NCI-H1694 (cell line): Measurements from ENCODE around the gene FAM89B.

Experiments
- DNase-seq: peaks from one replicate; lab custom pipeline; 2025; lab: John Stamatoyannopoulos, UW

The FAM89B gene

DNA sequence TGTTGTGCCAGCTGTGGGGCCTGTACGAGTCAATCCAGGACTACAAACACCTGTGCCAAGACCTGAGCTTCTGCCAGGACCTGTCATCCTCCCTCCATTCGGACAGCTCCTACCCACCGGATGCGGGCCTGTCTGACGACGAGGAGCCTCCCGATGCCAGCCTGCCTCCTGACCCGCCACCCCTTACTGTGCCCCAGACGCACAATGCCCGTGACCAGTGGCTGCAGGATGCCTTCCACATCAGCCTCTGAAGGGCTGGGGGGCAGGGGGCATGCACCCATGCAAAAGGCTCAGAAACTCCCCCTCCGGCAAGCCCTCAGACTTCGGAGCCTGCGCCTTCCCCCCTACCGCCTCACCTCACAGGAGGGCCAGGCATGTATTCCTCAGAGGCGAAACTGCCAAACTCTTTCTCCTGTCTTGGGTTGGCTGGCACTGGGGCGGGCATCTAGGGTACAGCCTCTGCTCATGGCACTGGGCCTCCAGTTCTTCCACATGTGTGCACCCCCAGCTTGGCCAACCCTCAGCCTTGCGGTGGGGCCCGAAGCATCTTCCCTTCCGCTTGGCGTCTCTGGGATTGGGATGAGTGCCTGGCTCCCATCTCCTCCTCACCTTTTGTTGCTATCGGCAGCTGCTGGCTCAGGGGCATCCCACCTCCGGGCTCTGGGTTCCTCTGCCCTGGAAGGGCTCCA, 1.2 kb downstream of the FAM89B start:
- DNase-seq = no peak

DNA sequence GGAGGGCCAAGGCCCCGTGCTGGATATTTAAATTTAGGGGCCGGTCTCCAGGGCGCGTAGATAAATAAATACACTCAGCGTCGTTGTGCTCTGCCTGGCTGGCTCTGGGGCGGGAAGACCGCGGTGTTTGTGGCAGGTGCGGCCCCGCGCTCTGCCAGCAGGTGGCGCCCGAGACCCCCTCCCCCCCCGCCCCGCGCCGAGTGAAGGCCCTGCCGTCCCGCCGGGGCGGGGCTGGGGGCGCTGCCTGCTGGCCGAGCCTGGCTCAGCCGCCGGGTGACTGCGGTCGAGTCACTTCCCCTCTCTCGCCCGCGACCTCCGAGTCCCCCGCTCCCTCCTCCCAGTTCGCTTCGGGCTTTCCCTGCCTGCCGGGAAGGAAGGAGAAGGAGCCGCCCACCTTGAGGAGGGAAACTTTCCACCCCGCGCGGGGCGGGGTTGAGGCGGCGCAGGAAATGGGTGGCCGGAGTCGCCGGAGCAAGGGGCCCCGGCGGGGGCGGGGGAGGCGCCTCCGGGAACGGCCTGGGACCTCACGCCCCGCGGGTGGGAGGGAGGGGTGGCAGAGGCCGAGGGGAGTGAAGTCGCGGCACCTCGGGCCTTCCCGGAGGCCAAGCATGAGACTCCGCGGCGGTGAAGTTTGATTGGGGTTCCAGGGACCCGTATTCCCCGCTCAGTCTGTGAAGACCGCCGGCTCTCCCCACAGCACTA, 1.9 kb downstream of the FAM89B start:
- DNase-seq = no peak

DNA sequence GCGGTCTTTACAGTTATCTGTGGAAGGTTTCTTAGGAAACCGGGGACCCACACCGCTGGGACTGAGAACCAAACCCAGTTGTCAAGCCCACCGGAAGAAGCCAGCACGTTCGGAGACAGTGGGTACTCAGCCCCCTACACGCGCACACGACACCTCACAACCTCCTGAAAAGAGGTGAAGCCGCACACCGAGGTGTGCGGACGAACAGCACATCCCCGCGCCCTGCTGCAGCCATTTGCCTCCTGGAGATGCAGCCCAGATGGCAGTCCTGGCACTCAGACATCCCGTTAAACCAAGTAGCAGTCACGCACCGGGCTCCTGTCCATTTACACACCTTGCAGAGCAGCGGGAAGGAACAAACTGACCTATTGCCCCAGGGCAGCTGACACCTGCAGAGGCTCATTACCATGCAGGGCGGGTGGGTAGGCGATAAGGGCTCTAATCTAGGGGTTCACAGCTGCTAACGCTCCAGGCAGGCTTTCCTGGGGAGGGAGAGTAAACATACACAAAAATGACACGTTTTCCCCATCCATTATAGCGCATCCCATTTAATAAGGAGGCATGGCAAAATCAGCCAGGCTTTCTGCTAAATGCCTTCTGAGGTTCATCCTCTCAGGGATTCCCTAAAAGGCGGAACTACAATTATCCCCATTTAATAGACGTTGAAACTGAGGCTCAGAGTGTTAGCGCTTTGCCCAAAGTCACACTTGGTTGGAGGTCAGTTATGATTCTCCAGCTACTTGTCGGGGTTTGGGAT, 2.7 kb downstream of the FAM89B start:
- DNase-seq = no peak

DNA sequence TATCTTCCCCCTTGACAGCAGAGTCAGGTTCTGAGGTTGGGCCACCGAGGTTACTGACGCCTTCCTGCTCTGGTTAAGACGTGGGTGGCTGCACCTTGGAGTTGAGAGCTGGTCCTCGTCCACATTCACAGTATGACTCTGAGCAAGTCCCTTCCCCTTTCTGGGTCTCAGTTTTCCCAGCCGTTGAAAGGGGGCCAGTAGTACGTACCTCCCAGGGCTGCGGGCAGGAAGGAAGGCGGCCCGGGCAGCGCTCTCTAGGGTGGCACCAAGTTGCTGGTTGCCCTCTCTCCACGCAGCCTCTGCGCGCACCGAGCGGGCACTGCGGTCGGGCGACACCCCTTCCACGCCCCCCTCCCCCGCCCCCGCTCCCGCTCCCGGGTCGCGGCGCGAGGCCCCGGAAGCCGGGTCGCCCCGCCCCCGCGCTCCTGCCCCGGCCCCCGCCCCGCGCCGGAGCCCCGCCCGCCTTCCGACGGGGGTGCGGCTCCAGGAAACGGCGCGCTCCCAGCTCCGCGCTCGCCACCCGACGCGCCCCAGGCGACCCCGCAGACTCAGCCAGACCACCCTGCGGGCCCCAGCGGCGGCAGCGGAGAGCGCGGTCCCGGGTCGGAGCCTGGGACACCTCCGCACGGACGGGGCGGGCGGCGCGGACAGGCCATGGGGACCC, 3.4 kb downstream of the FAM89B start, which contains the start of gene EHBP1L1:
TSS of gene EHBP1L1 (plus strand) at position 486 of the 664 bp plus-strand sequence. CDS start 250 bp downstream, outside the sequence.
- no peak for DNase-seq

DNA sequence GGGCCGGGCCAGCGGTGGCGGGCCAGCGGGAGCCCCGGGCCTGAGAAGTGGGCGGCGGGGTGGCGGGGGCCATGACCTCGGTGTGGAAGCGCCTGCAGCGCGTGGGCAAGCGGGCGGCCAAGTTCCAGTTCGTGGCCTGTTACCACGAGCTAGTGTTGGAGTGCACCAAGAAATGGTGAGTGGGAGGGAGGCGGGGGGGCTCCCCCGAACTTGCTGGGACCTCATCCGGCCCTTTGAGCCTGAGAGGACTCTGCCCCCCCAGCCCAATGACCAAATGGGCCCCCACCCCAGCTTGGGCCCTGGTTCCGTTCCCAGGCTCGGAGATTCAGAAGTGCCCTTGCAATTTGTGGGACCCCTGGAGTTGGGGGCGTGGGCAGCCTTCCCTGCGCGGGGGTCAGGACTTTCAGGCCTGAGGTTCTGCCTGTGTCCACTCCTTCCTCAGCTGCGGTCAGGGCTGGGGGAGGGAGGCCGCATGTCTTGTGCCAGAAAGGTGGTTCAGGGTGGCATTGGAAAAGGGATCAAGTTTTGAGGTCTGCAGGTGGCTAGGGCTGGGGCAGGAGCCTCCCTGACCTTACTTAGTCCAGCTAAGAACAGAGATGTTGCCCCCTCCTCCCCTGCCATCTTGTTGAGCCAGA, 4.0 kb downstream of the FAM89B start:
- no peak for DNase-seq

DNA sequence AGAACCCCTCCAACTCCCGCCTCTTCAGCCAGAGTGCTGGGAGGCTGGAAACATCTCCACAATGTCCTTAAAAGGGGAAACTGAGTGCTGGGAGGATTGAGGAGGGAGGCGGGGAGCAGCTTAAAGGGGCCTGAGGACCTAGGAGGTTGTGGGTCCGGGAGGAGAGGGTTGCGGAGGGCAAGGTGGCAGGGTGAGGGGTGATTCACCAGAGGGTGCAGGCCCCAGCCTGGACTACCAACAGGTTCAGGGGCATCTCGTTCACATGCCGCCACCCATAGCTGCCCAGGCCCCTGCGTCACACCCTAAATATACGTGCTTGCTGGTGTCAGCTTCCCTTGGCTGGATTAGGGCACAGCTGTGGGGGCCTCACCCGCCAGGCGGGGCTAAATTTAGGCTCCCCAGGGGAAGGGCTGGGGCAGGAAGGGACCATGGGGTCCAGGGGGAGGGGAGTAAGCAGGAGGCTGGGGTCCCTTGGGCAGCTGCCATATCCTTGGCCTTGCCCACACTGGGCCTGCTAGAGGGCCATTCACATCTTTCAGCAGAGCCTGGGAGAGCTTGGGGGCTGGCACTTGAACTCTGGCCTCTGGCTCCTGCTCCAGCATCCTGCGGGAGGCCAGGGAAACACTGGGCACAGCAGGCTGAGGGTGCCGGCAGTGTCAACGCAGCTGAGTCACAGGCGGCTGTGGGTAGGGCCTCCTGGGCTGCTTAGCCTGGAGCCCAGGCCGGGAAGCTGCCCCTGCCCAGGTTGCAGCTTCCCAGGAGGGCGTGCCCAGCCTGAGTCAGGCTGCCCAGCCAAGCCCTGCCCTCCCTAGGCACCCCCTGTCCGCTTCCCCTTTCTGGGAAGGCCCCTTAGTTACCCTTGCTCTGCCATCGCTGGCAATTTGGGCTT, 4.8 kb downstream of the FAM89B start:
- DNase-seq = no peak

DNA sequence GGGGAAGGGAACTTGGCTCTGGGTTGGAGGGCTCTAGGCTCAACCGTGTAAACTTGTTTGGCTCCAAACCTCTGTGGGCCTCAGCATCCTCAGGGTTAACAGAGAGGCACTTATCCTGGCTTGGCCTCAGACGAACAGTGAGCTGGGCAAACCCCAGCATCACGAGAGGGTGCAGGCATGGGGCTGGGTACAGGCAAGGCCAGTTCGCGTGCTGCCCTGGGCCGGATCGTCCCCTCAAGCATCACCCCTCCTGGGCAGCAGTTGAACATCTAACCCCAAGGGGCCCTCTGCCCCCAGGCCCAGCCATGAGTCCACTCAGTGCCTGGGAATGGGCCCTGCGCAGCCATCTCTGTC, 5.4 kb downstream of the FAM89B start:
- DNase-seq = no peak

DNA sequence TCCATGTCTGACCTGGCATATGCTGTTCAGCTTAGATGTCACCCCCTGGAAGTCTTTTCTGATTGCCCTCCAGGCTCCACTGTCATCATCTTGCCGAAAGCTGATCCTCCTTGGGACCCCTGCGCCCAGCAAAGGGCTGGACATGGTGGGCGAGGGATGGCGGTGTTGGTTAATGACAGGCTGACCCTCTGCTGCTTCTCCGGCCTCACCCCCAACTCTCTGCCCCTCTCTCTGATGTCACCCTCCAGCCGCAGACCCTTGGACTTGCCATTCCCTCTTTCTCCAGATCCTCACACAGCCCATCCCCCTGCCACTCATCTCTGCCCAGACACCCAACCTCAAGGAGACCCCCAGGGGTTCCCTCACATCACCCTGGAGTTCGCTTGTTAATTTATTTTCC, 5.8 kb downstream of the FAM89B start:
- DNase-seq = no peak

DNA sequence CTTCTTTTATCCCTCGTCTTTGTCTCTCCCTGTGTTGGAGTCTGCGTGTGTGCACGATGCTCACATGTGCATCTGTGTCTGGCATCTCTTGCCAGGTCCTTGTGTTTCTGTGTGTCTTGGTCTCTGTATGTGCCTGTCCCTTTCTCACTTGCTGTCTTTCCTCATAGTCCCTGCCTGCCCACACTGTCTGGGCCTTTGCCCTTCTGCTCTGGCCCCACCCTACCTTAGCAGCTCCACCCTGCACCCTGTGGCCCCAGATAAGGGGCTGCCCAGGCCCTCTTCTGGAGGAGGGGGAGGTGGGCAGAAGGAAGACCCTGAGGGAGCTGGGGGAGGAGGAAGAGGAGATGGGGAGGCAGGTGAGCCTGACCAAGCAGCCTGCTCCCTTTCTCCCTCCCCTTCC, 6.3 kb downstream of the FAM89B start:
- no peak for DNase-seq

DNA sequence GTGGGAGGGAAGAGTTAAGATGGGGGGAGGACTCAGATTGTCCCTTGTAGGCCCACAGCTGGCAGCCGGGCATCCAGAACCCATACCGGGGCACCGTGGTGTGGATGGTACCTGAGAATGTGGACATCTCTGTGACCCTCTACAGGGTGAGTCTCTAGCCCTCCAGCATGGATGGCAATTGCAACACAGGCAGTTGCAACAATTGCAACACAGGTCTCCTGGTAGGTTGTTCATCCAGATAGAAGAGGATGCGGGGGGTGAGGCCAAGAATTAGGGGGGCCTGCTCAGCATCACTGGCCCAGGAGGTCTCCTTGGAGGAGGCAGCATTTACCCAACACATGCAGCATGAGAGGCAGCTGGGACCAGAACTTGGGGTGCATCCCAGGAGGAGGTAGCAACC, 7.0 kb downstream of the FAM89B start:
- no peak for DNase-seq

DNA sequence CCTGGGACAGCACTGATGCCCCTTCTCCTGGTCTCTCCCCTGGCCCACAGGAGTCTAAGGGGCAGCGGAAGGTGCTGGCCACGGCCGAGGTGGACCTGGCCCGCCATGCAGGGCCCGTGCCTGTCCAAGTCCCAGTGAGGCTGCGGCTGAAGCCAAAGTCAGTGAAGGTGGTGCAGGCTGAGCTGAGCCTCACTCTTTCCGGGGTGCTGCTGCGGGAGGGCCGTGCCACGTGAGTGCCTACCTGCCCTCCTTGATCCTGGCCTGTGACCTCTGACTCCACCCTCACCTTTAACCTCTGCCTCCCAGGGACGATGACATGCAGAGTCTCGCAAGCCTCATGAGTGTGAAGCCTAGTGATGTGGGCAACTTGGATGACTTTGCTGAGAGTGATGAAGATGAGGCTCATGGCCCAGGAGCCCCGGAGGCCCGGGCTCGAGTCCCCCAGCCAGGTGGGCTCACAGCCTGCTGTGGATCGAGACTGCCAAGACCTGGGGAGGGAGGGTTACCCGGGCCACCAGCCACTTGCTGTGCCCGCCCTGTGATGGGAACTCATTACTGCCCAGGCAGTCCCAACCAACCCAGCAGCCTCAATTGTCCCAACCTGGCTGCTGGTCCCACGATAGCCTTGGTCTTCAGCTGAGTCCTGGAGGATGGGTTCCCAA, 7.8 kb downstream of the FAM89B start:
- no peak for DNase-seq

DNA sequence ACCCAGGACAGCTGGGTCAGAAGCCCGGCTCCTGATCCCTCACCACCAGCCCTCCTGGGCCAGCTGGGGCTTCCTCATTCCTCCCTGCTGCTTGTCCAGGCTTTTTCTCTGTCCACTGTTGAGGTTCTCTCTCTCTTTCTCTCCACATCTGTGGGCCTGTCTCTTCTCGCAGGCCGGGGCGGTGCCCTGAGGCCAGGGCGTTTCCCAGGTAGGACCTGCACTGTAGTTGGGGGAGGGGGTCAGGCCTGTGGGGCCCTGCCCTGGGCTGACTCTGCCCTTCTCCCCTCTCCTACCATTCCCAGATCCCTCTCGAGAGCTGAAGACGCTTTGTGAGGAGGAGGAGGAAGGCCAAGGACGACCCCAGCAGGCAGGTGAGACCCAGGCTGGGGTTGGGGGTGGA, 8.4 kb downstream of the FAM89B start:
- no peak for DNase-seq

DNA sequence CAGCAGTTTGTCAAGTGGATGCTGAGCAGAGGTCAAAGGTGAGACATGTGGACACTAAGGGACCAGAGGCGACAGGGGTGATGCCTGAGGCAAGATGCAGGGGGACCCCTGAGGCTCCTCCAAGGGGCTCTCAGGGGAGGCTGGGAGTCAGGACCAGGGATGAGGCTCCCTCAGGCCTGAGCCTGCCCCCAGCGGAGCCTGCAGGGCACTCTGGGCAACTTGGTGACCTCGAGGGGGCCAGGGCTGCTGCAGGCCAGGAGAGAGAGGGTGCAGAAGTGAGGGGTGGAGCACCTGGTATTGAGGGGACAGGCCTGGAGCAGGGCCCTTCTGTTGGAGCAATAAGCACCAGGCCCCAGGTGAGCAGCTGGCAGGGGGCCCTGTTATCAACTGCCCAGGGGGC, 9.6 kb downstream of the FAM89B start:
- DNase-seq = no peak

DNA sequence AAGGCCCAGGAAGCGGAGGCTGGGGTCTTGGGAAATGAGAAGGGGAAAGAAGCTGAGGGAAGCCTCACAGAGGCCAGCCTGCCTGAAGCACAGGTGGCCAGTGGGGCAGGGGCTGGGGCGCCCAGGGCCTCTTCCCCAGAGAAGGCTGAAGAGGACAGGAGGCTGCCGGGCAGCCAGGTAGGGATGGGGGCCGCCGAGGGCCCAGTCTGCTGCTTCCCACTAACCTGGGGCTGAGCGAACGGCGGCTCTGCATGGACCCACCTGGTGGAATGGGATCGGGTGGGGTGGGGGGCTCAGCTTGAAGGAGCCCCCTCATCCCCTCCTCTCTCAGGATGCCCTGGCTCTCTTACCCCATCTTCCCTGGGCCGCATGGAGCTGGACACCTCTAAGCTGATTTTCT, 11.3 kb downstream of the FAM89B start:
- no peak for DNase-seq

DNA sequence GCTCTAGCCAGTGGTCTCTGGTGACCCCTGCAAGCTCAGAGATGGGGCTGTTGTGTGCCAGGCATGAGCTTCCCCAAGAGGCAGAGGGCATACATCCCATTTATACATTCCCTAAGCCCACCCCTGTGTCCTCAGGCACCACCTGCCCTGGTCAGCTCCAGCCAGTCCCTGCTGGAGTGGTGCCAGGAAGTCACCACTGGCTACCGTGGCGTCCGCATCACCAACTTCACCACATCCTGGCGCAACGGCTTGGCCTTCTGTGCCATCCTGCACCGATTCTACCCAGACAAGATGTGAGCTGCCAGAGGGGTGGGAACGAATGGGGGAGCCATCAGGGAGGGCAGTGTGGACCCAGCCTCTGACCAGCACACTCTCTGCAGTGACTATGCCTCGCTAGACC, 11.8 kb downstream of the FAM89B start:
- DNase-seq = no peak

DNA sequence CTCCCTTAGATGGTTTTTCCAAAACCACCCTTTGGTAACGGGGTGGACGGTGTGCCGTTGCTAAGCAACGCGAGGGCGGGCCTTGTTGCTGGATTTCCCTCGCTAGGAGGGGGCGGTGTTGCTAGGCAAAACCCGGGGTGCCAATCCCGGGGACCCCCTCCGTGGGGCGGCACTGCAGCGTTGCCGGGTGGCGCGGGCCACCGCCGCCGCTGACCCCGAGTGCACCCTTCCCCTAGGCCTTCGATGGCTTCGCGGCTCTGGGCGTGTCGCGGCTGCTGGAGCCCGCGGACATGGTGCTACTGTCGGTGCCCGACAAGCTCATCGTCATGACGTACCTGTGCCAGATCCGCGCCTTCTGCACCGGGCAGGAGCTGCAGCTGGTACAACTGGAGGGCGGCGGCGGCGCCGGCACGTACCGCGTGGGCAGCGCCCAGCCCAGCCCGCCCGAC, 12.4 kb downstream of the FAM89B start:
- no peak for DNase-seq

DNA sequence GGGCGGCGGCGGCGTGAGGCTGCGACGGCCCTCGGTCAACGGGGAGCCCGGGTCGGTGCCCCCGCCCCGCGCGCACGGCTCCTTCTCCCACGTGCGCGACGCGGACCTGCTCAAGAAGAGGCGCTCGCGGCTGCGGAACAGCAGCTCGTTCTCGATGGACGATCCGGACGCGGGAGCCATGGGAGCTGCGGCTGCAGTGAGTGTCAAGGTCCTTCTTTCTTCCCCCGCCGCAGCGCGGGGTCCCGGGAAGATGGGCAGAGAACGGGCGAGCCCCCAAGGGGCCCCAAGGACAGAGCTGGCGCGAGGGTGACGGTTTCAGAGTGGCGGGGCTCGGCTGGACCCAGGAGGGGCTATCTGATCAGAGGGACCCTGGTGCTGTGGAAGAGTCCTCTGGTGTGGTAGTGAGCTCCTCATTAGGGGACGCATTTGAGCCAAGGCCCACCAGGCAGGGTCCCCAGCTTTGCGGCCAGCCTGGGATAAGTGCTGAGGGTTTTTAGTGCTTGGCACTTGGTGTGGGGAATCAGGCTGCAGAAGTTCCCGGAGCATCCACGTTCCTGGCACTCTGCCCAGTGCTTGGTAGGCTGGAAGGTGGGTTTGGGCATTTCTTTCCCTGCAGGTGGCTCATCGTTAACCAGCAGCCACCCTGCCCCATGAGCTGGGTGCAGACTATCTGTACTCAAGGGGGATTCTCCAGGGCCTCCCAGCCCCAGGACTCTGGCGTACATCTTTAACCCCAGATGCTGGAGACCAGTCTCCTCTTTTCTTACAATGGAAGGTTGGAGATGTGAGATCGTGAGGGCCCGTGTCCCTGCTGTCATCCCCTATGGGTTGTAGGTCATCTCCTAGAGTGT, 13.3 kb downstream of the FAM89B start:
- no peak for DNase-seq

DNA sequence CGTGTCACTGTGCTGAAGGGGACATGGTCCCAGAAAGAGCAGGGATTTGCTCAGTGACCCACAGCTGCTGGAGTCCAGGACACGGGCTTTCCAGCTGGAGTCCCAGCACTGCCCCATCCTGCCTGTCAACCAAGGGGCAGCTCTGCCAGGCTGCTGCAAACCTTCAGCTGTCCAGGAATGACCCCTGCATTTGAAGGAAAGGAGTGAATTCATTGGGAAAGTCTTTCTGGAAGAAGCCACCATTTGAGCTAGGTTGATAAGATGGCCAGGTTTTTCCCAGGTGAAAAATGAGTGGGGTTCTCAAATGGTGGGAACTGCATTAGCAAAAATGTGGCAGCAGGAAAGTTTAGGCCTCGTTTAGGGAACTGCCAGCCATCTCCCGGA, 13.9 kb downstream of the FAM89B start:
- no peak for DNase-seq

DNA sequence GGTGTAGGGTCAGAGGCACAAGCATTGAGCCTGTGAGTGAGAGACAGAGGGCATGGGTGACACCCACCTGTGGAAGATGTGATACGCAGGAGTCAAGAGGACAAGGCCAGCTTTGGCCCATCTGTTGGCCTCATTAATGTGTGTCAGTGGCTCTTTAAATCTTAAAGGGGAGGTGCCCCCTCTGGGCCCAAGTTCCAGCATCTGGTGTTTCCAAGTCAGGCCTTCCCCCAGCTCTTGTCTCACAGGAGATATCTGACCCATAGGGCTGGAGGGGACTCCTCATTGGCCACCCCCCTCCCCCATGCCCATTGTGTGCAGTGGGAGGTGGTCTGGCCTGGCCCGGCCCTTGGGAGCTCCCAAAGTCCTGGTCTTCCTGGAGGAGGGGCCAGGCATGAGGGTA, 14.3 kb downstream of the FAM89B start:
- DNase-seq = no peak
